PC-9 (cell line): ENCODE results near the gene LMF1. TPM values are rescaled to one million over a fixed set of nuclear protein-coding genes. Genes with fewer than 3 reads are reported as not detected.

Experiments
- BruUV-seq: library from RNA; stranded (reverse); fragments of 400-500 nt; replicated peaks from 2 replicates; lab custom pipeline; 2021; lab: Mats Ljungman, UMichigan
- CTCF ChIA-PET: fragments of 300-600 bp; sonication (Branson Sonifier 250); formaldehyde crosslinking; loops from one replicate; lab custom pipeline; 2022; ENCODE audit warnings: antibody characterized with exemption; lab: Charles Lee
- POLR2A ChIA-PET: fragments of 300-600 bp; sonication (Branson Sonifier 250); formaldehyde crosslinking; loops from one replicate; lab custom pipeline; 2022; ENCODE audit warnings: antibody characterized with exemption; ENCODE audit not compliant: unreplicated experiment; lab: Charles Lee
- DNase-seq, 2 experiments: peaks; one replicate each; pipeline versions ENCODE4 v3.0.0 to v3.0.0-alpha.2; 2015 to 2022; ENCODE audit warnings: mixed read lengths in 1 of 2
- H2AFZ ChIP-seq: fragments of 200-600 bp; sonication (generic); 2 replicates; pipeline ENCODE4 v1.8.1; 2017; ENCODE audit warnings: antibody characterized with exemption
- H3F3A ChIP-seq: fragments of 200-600 bp; sonication (generic); 2 replicates; pipeline ENCODE4 v1.8.1; 2017; ENCODE audit warnings: antibody characterized with exemption, mild to moderate bottlenecking, low read depth; ENCODE audit not compliant: insufficient read depth
- H3K27ac ChIP-seq: fragments of 200-600 bp; sonication (generic); 2 replicates; pipeline ENCODE4 v1.6.1; 2016; ENCODE audit warnings: mixed run types
- H3K27me3 ChIP-seq: fragments of 200-600 bp; sonication (generic); 2 replicates; pipeline ENCODE4 v1.6.1; 2016; ENCODE audit warnings: low read depth, mixed run types; ENCODE audit not compliant: insufficient read depth
- H3K36me3 ChIP-seq: fragments of 200-600 bp; sonication (generic); 2 replicates; pipeline ENCODE4 v1.6.1; 2016; ENCODE audit warnings: low read depth, mixed run types
- H3K4me1 ChIP-seq: fragments of 200-600 bp; sonication (generic); replicated peaks from 2 replicates; pipeline ENCODE4 v1.6.1; 2016; ENCODE audit warnings: mixed run types; ENCODE audit not compliant: insufficient read depth
- H3K4me2 ChIP-seq: fragments of 200-600 bp; sonication (generic); 2 replicates; pipeline ENCODE4 v1.6.1; 2017; ENCODE audit warnings: mixed run types
- H3K4me3 ChIP-seq: fragments of 200-600 bp; sonication (generic); 2 replicates; pipeline ENCODE4 v1.6.1; 2016; ENCODE audit warnings: mixed run types
- H3K79me2 ChIP-seq: fragments of 200-600 bp; sonication (generic); 2 replicates; pipeline ENCODE4 v1.6.1; 2017; ENCODE audit warnings: low read depth, mixed run types
- H3K9me2 ChIP-seq: fragments of 200-600 bp; sonication (generic); 2 replicates; pipeline ENCODE4 v1.8.1; 2017; ENCODE audit warnings: mild to moderate bottlenecking; ENCODE audit not compliant: insufficient read depth
- H3K9me3 ChIP-seq: fragments of 200-600 bp; sonication (generic); 2 replicates; pipeline ENCODE4 v1.8.1; 2016; ENCODE audit warnings: low read depth; ENCODE audit not compliant: insufficient read depth
- H4K20me1 ChIP-seq: fragments of 200-600 bp; sonication (generic); 2 replicates; pipeline ENCODE4 v1.8.1; 2017; ENCODE audit not compliant: insufficient read depth
- EZH2 ChIP-seq: fragments of 200-600 bp; sonication (generic); IDR thresholded peaks from 2 replicates; pipeline ENCODE4 v1.8.0; 2017; ENCODE audit warnings: antibody characterized with exemption, low read depth
- intact Hi-C: fragments of 100-400 bp; cut with micrococcal nuclease; formaldehyde crosslinking; loops from one replicate; pipeline ENCODE4 v1.10.0; 2022; ENCODE audit not compliant: unreplicated experiment
- total RNA-seq: library from RNA; stranded (reverse); gene quantifications from 2 replicates; pipeline ENCODE4 v1.2.3, GENCODE V29; 2021
- TF ChIP-seq, protein P1 (sequence below): fragments of 200-600 bp; sonication (generic); conservative IDR thresholded peaks from 2 replicates; pipeline ENCODE4 v1.6.1; 2017; ENCODE audit warnings: mixed run types, antibody characterized with exemption, mild to moderate bottlenecking, moderate library complexity

Gene LMF1
- total RNA-seq, 1 experiment from 2014 or later = 31.3 TPM

DNA sequence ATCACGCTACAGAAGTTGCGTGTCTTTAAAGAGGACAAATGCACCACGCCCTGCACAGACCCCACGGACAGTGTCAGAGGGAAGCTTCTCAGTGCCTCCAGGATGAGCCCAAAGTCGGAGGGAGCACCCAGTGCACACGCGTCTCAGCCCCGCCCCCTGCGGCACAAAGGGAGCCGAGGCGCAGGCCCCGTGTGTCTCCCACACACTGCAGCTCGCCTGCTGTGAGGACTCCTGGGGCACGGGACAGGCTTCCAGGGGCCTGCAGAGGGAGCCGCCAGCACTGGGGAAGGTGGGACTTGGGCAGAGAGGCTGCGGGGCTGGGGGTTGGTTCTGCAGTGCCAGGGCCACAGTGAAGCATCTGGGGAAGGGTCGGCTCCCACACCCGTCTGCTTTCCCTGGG is 77.4 kb downstream of the LMF1 start:
- no TSS peak for BruUV-seq
- intact Hi-C loops = loop anchor here (5.0 kb wide), 1 partner anchor 164 kb away; no protein-coding TSS in a partner anchor
- Histone ChIP-seq H3K27ac (no peak overlapping the region), H3K4me1 (no peaks in the 10 kb centered on the region), H3F3A (no peaks in the 10 kb centered on the region), H3K4me2 (no peak overlapping the region), H3K9me3 (no peaks in the 10 kb centered on the region), H3K27me3 (no peaks in the 10 kb centered on the region), H3K36me3 (no peaks in the 10 kb centered on the region), H2AFZ (no peak overlapping the region), H4K20me1 (no peaks in the 10 kb centered on the region), H3K4me3 (no peak overlapping the region), H3K79me2 (no peaks in the 10 kb centered on the region), H3K9me2 (no peaks in the 10 kb centered on the region)
- no peak for DNase-seq
- ChIA-PET CTCF (no interaction called here), POLR2A (no interaction called here)
- TF ChIP-seq EZH2 = no peak
- TF ChIP-seq, protein P1, sequence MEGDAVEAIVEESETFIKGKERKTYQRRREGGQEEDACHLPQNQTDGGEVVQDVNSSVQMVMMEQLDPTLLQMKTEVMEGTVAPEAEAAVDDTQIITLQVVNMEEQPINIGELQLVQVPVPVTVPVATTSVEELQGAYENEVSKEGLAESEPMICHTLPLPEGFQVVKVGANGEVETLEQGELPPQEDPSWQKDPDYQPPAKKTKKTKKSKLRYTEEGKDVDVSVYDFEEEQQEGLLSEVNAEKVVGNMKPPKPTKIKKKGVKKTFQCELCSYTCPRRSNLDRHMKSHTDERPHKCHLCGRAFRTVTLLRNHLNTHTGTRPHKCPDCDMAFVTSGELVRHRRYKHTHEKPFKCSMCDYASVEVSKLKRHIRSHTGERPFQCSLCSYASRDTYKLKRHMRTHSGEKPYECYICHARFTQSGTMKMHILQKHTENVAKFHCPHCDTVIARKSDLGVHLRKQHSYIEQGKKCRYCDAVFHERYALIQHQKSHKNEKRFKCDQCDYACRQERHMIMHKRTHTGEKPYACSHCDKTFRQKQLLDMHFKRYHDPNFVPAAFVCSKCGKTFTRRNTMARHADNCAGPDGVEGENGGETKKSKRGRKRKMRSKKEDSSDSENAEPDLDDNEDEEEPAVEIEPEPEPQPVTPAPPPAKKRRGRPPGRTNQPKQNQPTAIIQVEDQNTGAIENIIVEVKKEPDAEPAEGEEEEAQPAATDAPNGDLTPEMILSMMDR = no peak

DNA sequence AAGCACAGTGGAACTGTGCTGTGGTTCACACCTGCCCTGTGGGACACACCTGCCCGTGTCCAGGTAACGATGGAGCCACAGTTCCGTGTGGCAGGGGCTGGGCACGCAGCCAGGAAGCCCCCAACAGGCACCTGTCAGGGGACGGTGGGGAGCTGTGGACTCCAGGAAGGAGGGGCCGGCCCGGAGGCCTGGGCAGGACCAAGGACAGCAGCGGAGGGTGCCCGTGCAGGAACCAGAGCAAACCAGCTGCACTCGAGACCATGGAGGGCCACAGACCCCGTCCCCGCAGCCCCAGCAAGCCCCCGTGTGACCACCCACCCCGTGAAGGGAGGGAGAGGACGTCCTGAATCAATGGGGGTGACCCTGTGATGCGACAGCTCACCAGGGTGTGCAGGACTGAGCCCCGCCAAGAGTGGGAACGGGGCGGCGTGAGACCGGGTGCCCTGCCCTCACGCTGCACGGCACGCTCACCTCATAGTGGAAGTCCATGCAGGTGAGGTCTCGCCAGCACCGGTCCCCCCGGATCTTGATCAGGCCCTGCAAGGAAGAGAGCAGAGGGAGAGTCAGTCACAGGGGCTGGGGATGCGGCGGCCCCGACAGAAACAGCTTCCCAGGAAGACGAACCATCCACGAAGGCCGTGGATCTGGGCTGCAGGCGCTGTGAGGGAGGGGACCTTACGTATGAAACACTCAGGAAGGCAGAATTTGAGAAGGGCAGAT is 78.1 kb downstream of the LMF1 start:
- Histone ChIP-seq H3K79me2 (no peaks in the 10 kb centered on the region), H4K20me1 (no peaks in the 10 kb centered on the region), H3K9me3 (no peaks in the 10 kb centered on the region), H3K9me2 (no peaks in the 10 kb centered on the region), H2AFZ (no peak overlapping the region), H3K4me2 (no peak overlapping the region), H3K4me1 (no peaks in the 10 kb centered on the region), H3F3A (no peaks in the 10 kb centered on the region), H3K27ac (no peak overlapping the region), H3K27me3 (no peaks in the 10 kb centered on the region), H3K36me3 (no peaks in the 10 kb centered on the region), H3K4me3 (no peak overlapping the region)
- intact Hi-C loops = loop anchor here (5.0 kb wide), 1 partner anchor 165 kb away; no protein-coding TSS in a partner anchor
- CTCF ChIA-PET = no interaction called here
- POLR2A ChIA-PET = no interaction called here
- DNase-seq = no peak
- no peak for TF ChIP-seq EZH2
- TF ChIP-seq, protein P1 = no peak
- no TSS peak for BruUV-seq

DNA sequence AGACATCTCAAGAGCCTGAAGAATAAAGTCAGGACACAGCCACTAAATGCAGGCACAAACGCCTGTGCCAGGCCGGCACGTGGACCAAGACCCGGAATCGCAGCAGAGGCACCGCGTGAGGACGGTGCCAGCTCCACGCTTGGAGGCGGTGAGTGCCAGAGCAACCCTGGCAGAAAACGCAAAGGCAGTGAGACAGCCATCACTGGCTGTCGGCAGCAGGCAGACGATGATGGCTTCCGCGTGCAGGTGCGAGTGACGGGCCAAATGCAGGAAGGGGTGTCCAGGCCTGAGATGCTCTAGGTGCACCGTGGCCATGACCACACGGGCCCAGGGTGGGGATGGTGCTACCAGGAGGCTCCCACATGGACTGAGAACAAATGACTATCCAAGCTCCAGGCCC is 78.8 kb downstream of the LMF1 start:
- no TSS peak for BruUV-seq
- TF ChIP-seq EZH2 = no peak
- TF ChIP-seq, protein P1 = no peak
- Histone ChIP-seq H3K79me2 (no peaks in the 10 kb centered on the region), H3K27me3 (no peaks in the 10 kb centered on the region), H4K20me1 (no peaks in the 10 kb centered on the region), H3K4me3 (no peak overlapping the region), H3F3A (no peaks in the 10 kb centered on the region), H3K36me3 (no peaks in the 10 kb centered on the region), H3K9me3 (no peaks in the 10 kb centered on the region), H2AFZ (no peak overlapping the region), H3K27ac (no peak overlapping the region), H3K9me2 (no peaks in the 10 kb centered on the region), H3K4me1 (no peaks in the 10 kb centered on the region), H3K4me2 (no peak overlapping the region)
- DNase-seq = no peak
- CTCF ChIA-PET = no interaction called here
- intact Hi-C loops = loop anchor here (5.0 kb wide), 1 partner anchor 165 kb away; no protein-coding TSS in a partner anchor
- POLR2A ChIA-PET = no interaction called here
